ENCODE data around the gene DLG5. TPM values are rescaled to one million over a fixed set of nuclear protein-coding genes. Genes with fewer than 3 reads are reported as not detected.

Gene DLG5
- total RNA-seq, 1 donor from 2014 or later: 58.4 TPM

DNA sequence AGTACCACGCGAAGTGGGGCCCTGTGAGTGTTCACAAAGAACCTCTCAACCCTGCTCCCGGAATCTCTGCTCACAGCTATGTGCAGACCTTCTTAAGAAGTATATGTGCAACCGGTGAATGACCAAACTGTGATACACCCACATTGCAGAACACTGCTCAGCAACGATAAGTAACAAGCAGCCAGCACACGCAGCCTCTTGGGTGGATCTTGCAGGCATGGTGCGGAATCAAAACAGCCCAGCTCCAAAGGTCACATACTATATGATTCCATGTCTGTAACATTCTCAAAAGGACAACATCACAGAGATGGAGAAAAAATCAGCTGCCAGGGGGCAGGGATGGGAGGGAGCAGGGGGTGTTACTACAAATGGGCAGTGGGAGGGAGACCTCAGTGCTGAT is 101.6 kb downstream of the DLG5 start:
- no peaks in the 10 kb centered on the region for H3K9me3 ChIP-seq (ENCODE audit: insufficient read depth, low read depth, low read length)
- TF ChIP-seq, protein P1, sequence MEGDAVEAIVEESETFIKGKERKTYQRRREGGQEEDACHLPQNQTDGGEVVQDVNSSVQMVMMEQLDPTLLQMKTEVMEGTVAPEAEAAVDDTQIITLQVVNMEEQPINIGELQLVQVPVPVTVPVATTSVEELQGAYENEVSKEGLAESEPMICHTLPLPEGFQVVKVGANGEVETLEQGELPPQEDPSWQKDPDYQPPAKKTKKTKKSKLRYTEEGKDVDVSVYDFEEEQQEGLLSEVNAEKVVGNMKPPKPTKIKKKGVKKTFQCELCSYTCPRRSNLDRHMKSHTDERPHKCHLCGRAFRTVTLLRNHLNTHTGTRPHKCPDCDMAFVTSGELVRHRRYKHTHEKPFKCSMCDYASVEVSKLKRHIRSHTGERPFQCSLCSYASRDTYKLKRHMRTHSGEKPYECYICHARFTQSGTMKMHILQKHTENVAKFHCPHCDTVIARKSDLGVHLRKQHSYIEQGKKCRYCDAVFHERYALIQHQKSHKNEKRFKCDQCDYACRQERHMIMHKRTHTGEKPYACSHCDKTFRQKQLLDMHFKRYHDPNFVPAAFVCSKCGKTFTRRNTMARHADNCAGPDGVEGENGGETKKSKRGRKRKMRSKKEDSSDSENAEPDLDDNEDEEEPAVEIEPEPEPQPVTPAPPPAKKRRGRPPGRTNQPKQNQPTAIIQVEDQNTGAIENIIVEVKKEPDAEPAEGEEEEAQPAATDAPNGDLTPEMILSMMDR (IDR thresholded peaks at IDR 0.05; ENCODE audit: insufficient read depth, low read depth, low read length): no peak
- TF ChIP-seq EZH2 (IDR thresholded peaks at IDR 0.05; ENCODE audit: insufficient read depth, low read length): no peak
- Mint-ChIP-seq H3K4me3 (ENCODE audit: unreplicated experiment) (no peak overlapping the region), H3K27me3 (ENCODE audit: low read depth, unreplicated experiment) (no peaks in the 10 kb centered on the region), H3K9me3 (ENCODE audit: unreplicated experiment) (no peaks in the 10 kb centered on the region), H3K36me3 (ENCODE audit: low read depth, unreplicated experiment) (peaks cover 18% of the 10 kb centered on the region), H3K4me1 (ENCODE audit: low read depth, unreplicated experiment) (peaks cover 4% of the 10 kb centered on the region), H3K27ac (ENCODE audit: unreplicated experiment) (no peak overlapping the region)
- DNase-seq (ENCODE audit: low read depth): no peak
- H4K20me1 ChIP-seq (ENCODE audit: insufficient read depth, low read length): no peaks in the 10 kb centered on the region
- H3K27ac ChIP-seq (ENCODE audit: low read depth, low read length): no peak overlapping the region
- H3K4me1 ChIP-seq (ENCODE audit: insufficient read depth, low read length): no peaks in the 10 kb centered on the region
- no peak overlapping the region for H3K4me2 ChIP-seq (ENCODE audit: low read length)
- no peak for FAIRE-seq
- no peak overlapping the region for H2AFZ ChIP-seq (ENCODE audit: low read depth, low read length)
- no peaks in the 10 kb centered on the region for H3K27me3 ChIP-seq (ENCODE audit: insufficient read depth, low read length)
- no peaks in the 10 kb centered on the region for H3K79me2 ChIP-seq (ENCODE audit: insufficient read depth, low read length)
- H3K36me3 ChIP-seq (ENCODE audit: insufficient read depth, low read length): peaks cover 6% of the 10 kb centered on the region
- H3K4me3 ChIP-seq (ENCODE audit: insufficient read depth, low read depth, low read length): no peak overlapping the region
- no peak overlapping the region for H3K9ac ChIP-seq (ENCODE audit: low read length)

DNA sequence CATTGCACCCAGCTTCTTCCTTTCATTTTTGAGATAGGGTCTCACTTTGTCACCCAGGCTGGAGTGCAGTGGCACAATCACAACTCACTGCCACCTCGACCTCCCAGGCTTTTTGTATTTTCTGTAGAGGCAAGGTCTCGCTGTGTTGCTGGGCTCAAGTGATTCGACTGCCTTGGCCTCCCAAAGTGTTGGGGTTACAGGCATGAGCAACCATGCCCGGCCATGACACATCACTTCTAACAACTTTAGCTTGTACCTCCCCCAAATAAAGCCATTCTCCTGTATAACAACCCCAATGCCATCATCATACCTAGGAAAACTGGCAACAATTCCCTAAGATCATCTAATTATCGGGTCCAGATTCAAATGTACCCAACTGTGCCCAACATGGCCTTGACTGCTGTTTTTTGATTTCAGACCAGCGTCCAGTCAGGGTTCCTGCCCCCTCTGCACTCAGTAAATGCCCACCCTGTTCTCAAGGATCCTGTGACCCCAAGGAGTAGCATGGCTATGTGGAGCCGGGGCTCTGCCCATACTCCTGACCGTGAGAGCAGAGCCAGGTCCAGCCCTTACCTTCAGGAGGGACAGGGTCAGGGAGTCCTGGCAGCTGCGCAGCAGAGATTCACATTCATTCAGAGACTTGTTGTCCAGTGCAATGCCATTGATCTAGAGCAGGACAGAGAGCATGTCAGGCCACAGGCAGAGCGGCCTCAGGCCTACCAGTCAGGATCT is 102.6 kb downstream of the DLG5 start:
- FAIRE-seq (no peak), DNase-seq (ENCODE audit: low read depth) (no peak)
- no peak overlapping the region for H3K4me3 Mint-ChIP-seq (ENCODE audit: unreplicated experiment)
- Histone ChIP-seq H3K4me3 (ENCODE audit: insufficient read depth, low read depth, low read length) (no peak overlapping the region), H4K20me1 (ENCODE audit: insufficient read depth, low read length) (no peaks in the 10 kb centered on the region), H3K9me3 (ENCODE audit: insufficient read depth, low read depth, low read length) (no peaks in the 10 kb centered on the region), H3K27me3 (ENCODE audit: insufficient read depth, low read length) (no peaks in the 10 kb centered on the region), H2AFZ (ENCODE audit: low read depth, low read length) (no peak overlapping the region), H3K9ac (ENCODE audit: low read length) (no peak overlapping the region), H3K4me1 (ENCODE audit: insufficient read depth, low read length) (no peaks in the 10 kb centered on the region), H3K4me2 (ENCODE audit: low read length) (no peak overlapping the region), H3K27ac (ENCODE audit: low read depth, low read length) (no peak overlapping the region), H3K36me3 (ENCODE audit: insufficient read depth, low read length) (peaks cover 2% of the 10 kb centered on the region), H3K79me2 (ENCODE audit: insufficient read depth, low read length) (no peaks in the 10 kb centered on the region)
- no peaks in the 10 kb centered on the region for H3K27me3 Mint-ChIP-seq (ENCODE audit: low read depth, unreplicated experiment)
- H3K27ac Mint-ChIP-seq (ENCODE audit: unreplicated experiment): no peak overlapping the region
- H3K36me3 Mint-ChIP-seq (ENCODE audit: low read depth, unreplicated experiment): peaks cover 18% of the 10 kb centered on the region
- no peaks in the 10 kb centered on the region for H3K9me3 Mint-ChIP-seq (ENCODE audit: unreplicated experiment)
- peaks cover 4% of the 10 kb centered on the region for H3K4me1 Mint-ChIP-seq (ENCODE audit: low read depth, unreplicated experiment)
- no peak for TF ChIP-seq EZH2 (IDR thresholded peaks at IDR 0.05; ENCODE audit: insufficient read depth, low read length)
- TF ChIP-seq, protein P1 (IDR thresholded peaks at IDR 0.05; ENCODE audit: insufficient read depth, low read depth, low read length): no peak

DNA sequence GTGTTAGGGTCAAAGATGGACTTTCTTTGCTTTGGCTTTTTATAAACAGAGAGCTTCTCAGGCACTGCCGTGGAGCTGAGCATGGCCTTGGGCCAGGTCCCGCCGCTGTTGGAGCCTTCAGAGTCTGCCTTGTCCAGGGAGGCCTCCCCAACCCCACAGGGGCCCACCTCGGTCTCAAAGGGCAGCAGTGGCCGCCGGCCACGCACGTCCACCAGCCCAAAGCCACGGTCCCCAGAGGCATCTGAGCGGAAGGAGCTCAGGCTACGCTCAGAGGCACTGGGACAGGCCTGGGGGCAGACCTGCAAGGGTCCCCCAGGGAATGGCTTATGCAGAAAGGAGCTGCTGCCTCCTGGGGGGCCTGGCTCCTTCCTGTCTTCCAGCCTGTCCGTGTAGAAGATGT is 105.0 kb downstream of the DLG5 start:
- Histone ChIP-seq H3K36me3 (ENCODE audit: insufficient read depth, low read length) (peaks cover 12% of the 10 kb centered on the region), H2AFZ (ENCODE audit: low read depth, low read length) (no peak overlapping the region), H3K27me3 (ENCODE audit: insufficient read depth, low read length) (no peaks in the 10 kb centered on the region), H3K9ac (ENCODE audit: low read length) (no peak overlapping the region), H3K27ac (ENCODE audit: low read depth, low read length) (no peak overlapping the region), H3K9me3 (ENCODE audit: insufficient read depth, low read depth, low read length) (no peaks in the 10 kb centered on the region), H4K20me1 (ENCODE audit: insufficient read depth, low read length) (no peaks in the 10 kb centered on the region), H3K4me2 (ENCODE audit: low read length) (no peak overlapping the region), H3K79me2 (ENCODE audit: insufficient read depth, low read length) (no peaks in the 10 kb centered on the region), H3K4me1 (ENCODE audit: insufficient read depth, low read length) (no peaks in the 10 kb centered on the region), H3K4me3 (ENCODE audit: insufficient read depth, low read depth, low read length) (no peak overlapping the region)
- Mint-ChIP-seq H3K27me3 (ENCODE audit: low read depth, unreplicated experiment) (no peaks in the 10 kb centered on the region), H3K4me3 (ENCODE audit: unreplicated experiment) (no peak overlapping the region), H3K4me1 (ENCODE audit: low read depth, unreplicated experiment) (peaks cover 4% of the 10 kb centered on the region), H3K36me3 (ENCODE audit: low read depth, unreplicated experiment) (peaks cover 19% of the 10 kb centered on the region), H3K9me3 (ENCODE audit: unreplicated experiment) (no peaks in the 10 kb centered on the region), H3K27ac (ENCODE audit: unreplicated experiment) (no peak overlapping the region)
- TF ChIP-seq, protein P1 (IDR thresholded peaks at IDR 0.05; ENCODE audit: insufficient read depth, low read depth, low read length): no peak
- no peak for TF ChIP-seq EZH2 (IDR thresholded peaks at IDR 0.05; ENCODE audit: insufficient read depth, low read length)
- DNase-seq (ENCODE audit: low read depth) (no peak), FAIRE-seq (no peak)

All from astrocyte (in vitro differentiated cells and primary cell).